GM23248 (cell line): Measurements from ENCODE around the gene UGT2B28. TPM values are rescaled to one million over a fixed set of nuclear protein-coding genes. Genes with fewer than 3 reads are reported as not detected.
"Not testable (repeated sequence)": the region's sequence is repeated elsewhere in the genome, so short reads cannot be mapped to it uniquely, and the experiment has no call there.

Experiments used
- DNase-seq: peaks from one replicate; pipeline ENCODE4 v3.0.0-alpha.2; 2015
- H2AFZ ChIP-seq: fragments of 200-600 bp; sonication (generic); 2 replicates; pipeline ENCODE4 v1.6.1; 2016; ENCODE audit warnings: antibody characterized with exemption
- H3F3A ChIP-seq: fragments of 200-600 bp; sonication (generic); 2 replicates; pipeline ENCODE4 v1.6.1; 2016; ENCODE audit warnings: mild to moderate bottlenecking, antibody characterized with exemption, mixed run types; ENCODE audit not compliant: insufficient read depth
- H3K27ac ChIP-seq: fragments of 200-600 bp; sonication (generic); 2 replicates; pipeline ENCODE4 v1.5.1; 2016; ENCODE audit warnings: mild to moderate bottlenecking
- H3K27me3 ChIP-seq: fragments of 200-600 bp; sonication (generic); replicated peaks from 2 replicates; pipeline ENCODE4 v1.6.1; 2016; ENCODE audit warnings: mild to moderate bottlenecking; ENCODE audit not compliant: insufficient read depth
- H3K36me3 ChIP-seq: fragments of 200-600 bp; sonication (generic); 2 replicates; pipeline ENCODE4 v1.6.1; 2016; ENCODE audit warnings: low read depth, mild to moderate bottlenecking
- H3K4me1 ChIP-seq: fragments of 200-600 bp; sonication (generic); 2 replicates; pipeline ENCODE4 v1.6.1; 2016; ENCODE audit warnings: mild to moderate bottlenecking; ENCODE audit not compliant: insufficient read depth
- H3K4me2 ChIP-seq: fragments of 200-600 bp; sonication (generic); one replicate; pipeline ENCODE4 v1.6.1; 2016; ENCODE audit warnings: mild to moderate bottlenecking; ENCODE audit not compliant: unreplicated experiment
- H3K4me3 ChIP-seq: fragments of 200-600 bp; sonication (generic); 2 replicates; pipeline ENCODE4 v1.5.1; 2016; ENCODE audit warnings: mild to moderate bottlenecking
- H3K79me2 ChIP-seq: fragments of 200-600 bp; sonication (generic); 2 replicates; pipeline ENCODE4 v1.6.1; 2016; ENCODE audit warnings: mild to moderate bottlenecking; ENCODE audit not compliant: insufficient read depth
- H3K9ac ChIP-seq: fragments of 200-600 bp; sonication (generic); 2 replicates; pipeline ENCODE4 v1.6.1; 2016; ENCODE audit warnings: mild to moderate bottlenecking
- H3K9me2 ChIP-seq: fragments of 200-600 bp; sonication (generic); 2 replicates; pipeline ENCODE4 v1.6.1; 2016; ENCODE audit warnings: mixed run types, mild to moderate bottlenecking, moderate library complexity; ENCODE audit not compliant: insufficient read depth
- H3K9me3 ChIP-seq: fragments of 200-600 bp; sonication (generic); one replicate; pipeline ENCODE4 v1.6.1; 2017; ENCODE audit warnings: low read depth
- H4K20me1 ChIP-seq: fragments of 200-600 bp; sonication (generic); 2 replicates; pipeline ENCODE4 v1.6.0; 2016; ENCODE audit not compliant: insufficient read depth
- EZH2 ChIP-seq: fragments of 200-600 bp; sonication (generic); IDR thresholded peaks from 2 replicates; pipeline ENCODE4 v1.6.1; 2018; ENCODE audit warnings: antibody characterized with exemption, mild to moderate bottlenecking; ENCODE audit not compliant: insufficient read depth, poor library complexity, severe bottlenecking
- EZH2phosphoT487 ChIP-seq: fragments of 200-600 bp; sonication (generic); IDR thresholded peaks from 2 replicates; pipeline ENCODE4 v1.6.1; 2018; ENCODE audit warnings: antibody characterized with exemption, moderate library complexity, mild to moderate bottlenecking, low read depth; ENCODE audit not compliant: insufficient read depth
- WGBS, 2 experiments: methylation state at CpG; one replicate each; pipeline ENCODE4 v1.1.6; 2015 to 2017; ENCODE audit warnings: low lambda C conversion rate in 2 of 2, low coverage in 1 of 2; ENCODE audit errors: missing lambda C conversion rate in 2 of 2; 5-methylcytosine and 5-hydroxymethylcytosine counted together
- in situ Hi-C: fragments of 300-500 bp; cut with MboI; formaldehyde crosslinking; loops from 2 replicates; pipeline ENCODE4 v1.15.0; 2020
- polyA plus RNA-seq: library from polyadenylated mRNA; unstranded; fragments of >200 nt; fragmentation: Nextera tagmentation; extraction: Ambion mirVana; gene quantifications from 2 replicates; pipeline ENCODE4 v1.2.1, GENCODE V29; 2016
- total RNA-seq: library from RNA; depleted of rRNA; stranded (reverse); fragments of >200 nt; shearing (Covaris generic); gene quantifications from 2 replicates; pipeline ENCODE4 v1.2.3, GENCODE V29; 2014; rRNA removed

UGT2B28 gene
- total RNA-seq, result not detected in 2 replicates
- not detected in 2 replicates for polyA plus RNA-seq

GRCh38 chr4:69280081-69280480 is at the start of gene UGT2B28:
Gene UGT2B28 (plus strand): TSS chr4:69280475. CDS start chr4:69280501, 26 bp downstream.
- H3K4me2 ChIP-seq, H3F3A ChIP-seq, H3K36me3 ChIP-seq, H3K27ac ChIP-seq, H3K27me3 ChIP-seq, H3K9me2 ChIP-seq, H3K9ac ChIP-seq, H3K9me3 ChIP-seq, H4K20me1 ChIP-seq, H3K79me2 ChIP-seq, H2AFZ ChIP-seq, DNase-seq, H3K4me1 ChIP-seq, H3K4me3 ChIP-seq, in situ Hi-C loops: not testable (repeated sequence)
- WGBS, 2 experiments, result 30 to 43% methylated on average over 4 of the region's 4 CpGs

GRCh38 chr4:69239092-69239491 is 41.2 kb upstream of the UGT2B28 start:
- Histone ChIP-seq H3K79me2 (no peaks in the 10 kb centered on the region), H4K20me1 (no peaks in the 10 kb centered on the region), H3K27ac (no peak overlapping the region), H3K4me3 (no peak overlapping the region), H3K4me1 (no peaks in the 10 kb centered on the region), H3K4me2 (no peak overlapping the region), H3K27me3 (no peaks in the 10 kb centered on the region), H3K9me2 (no peaks in the 10 kb centered on the region), H3K36me3 (no peaks in the 10 kb centered on the region), H3F3A (no peaks in the 10 kb centered on the region), H2AFZ (no peak overlapping the region), H3K9me3 (no peaks in the 10 kb centered on the region), H3K9ac (no peak overlapping the region)
- no peak for DNase-seq
- in situ Hi-C loops, result no loop called here
- TF ChIP-seq EZH2phosphoT487, result no peak
- no peak for TF ChIP-seq EZH2
- 16 to 27% methylated on average over 2 of the region's 2 CpGs for WGBS, 2 experiments

DNA sequence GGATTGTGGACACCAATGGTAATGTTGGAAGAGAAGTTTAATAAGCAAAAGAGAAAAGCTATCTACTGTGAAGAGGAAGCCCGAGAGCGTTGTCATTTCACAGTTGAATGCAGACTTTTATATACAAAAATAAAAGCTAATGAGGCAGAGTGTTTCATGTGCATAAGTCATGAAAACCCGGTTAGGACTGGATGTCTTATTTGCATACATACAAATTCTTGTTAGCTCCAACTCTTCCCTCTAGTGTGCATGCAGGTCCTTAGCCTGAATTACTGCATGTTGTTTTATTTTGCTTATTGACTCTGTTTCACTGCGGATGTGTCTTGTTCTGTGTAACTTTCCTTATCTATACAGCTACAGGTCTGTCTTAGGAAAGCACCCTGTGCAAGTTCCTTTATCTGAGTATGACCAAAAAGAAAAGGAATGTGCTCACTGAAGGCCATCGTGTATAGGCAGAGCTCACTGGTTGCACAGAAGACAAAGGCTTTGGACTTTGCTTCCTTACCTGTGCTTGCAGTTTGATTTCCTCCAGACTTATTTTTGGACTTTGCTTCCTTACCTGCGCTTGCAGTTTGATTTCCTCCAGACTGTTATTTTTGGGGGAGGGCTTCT is 40.6 kb upstream of the UGT2B28 start:
- no peak overlapping the region for H3K9ac ChIP-seq
- no peaks in the 10 kb centered on the region for H3K9me2 ChIP-seq
- H3K79me2 ChIP-seq, result no peaks in the 10 kb centered on the region
- H4K20me1 ChIP-seq, result no peaks in the 10 kb centered on the region
- WGBS, 2 experiments, result 27% methylated on average over 6 of the region's 6 CpGs
- H3F3A ChIP-seq, result no peaks in the 10 kb centered on the region
- in situ Hi-C loops, result no loop called here
- H3K36me3 ChIP-seq, result no peaks in the 10 kb centered on the region
- no peak overlapping the region for H3K4me3 ChIP-seq
- H3K9me3 ChIP-seq, result no peaks in the 10 kb centered on the region
- H3K27ac ChIP-seq, result no peak overlapping the region
- no peaks in the 10 kb centered on the region for H3K27me3 ChIP-seq
- DNase-seq, result no peak
- no peaks in the 10 kb centered on the region for H3K4me1 ChIP-seq
- no peak overlapping the region for H2AFZ ChIP-seq
- H3K4me2 ChIP-seq, result no peak overlapping the region
- TF ChIP-seq EZH2phosphoT487 (no peak), EZH2 (no peak)

- H3K4me1 ChIP-seq, result not testable (repeated sequence)
These were observed 39.5 kb upstream of the UGT2B28 start for GRCh38 chr4:69240787-69241186.

DNA sequence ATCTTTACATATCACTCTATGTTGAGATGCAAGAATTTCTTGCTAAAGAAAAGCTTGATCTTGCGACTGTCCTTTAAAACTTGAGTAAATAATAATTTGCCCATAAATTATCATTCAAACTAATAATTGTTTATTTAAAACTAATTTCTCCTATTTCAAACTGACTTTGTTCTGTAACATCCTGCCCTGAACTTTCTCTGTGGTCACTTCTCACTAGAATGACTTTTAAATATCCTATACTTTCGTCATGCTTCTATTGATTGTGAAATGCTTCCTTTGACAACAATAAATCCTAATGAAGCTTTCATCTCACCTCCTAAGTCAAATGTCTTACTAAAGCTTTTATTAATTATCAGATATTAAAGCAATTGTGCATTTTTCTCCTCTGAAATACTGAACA is 38.5 kb upstream of the UGT2B28 start:
- H3K4me3 ChIP-seq, H3K9ac ChIP-seq, in situ Hi-C loops, H3K4me2 ChIP-seq, H3F3A ChIP-seq, H3K4me1 ChIP-seq, H3K9me3 ChIP-seq, H3K36me3 ChIP-seq, H3K79me2 ChIP-seq, H3K27me3 ChIP-seq, H4K20me1 ChIP-seq, H2AFZ ChIP-seq, DNase-seq, H3K9me2 ChIP-seq, H3K27ac ChIP-seq: not testable (repeated sequence)
- 39 to 47% methylated on average over 2 of the region's 2 CpGs for WGBS, 2 experiments

More at GRCh38 chr4:69240787-69241186, 39.5 kb upstream of the UGT2B28 start:
- H3K9me2 ChIP-seq, H3F3A ChIP-seq, DNase-seq, H3K27ac ChIP-seq, H3K4me2 ChIP-seq, H3K79me2 ChIP-seq, H3K27me3 ChIP-seq, H3K9me3 ChIP-seq, in situ Hi-C loops, H3K36me3 ChIP-seq, H2AFZ ChIP-seq, H3K4me3 ChIP-seq, H4K20me1 ChIP-seq, H3K9ac ChIP-seq: not testable (repeated sequence)
- WGBS, 2 experiments, result 13 to 27% methylated on average over 3 of the region's 3 CpGs

DNA sequence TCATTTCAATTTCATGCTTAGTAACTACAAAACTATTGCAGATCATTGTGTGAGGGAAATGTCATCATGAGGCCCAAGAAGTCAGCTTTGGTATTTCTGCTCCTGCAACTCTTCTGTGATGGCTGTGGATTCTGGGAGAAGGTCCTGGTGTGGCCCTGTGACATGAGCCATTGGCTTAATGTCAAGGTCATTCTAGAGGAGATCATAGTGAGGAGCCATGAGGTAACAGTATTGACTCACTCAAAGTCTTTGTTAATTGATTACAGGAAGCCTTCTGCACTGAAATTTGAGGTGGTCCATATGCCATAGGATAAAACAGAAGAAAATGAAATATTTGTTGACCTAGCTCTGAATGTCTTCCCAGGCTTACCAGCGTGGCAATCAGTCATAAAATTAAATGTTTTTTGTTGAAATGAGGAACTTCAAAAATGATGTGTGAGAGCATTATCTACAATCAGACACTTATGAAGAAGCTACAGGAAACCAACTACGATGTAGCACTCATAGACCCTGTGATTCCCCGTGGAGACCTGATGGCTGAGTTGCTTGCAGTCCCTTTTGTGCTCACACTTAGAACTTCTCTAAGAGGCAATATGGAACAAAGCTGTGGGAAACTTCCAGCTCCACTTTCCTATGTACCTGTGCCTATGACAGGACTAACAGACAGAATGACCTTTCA is 37.6 kb upstream of the UGT2B28 start:
- H3K9me2 ChIP-seq, H3K4me3 ChIP-seq, H3K4me1 ChIP-seq, H3K36me3 ChIP-seq, H3K4me2 ChIP-seq, H2AFZ ChIP-seq, in situ Hi-C loops, H3K27ac ChIP-seq, H3K79me2 ChIP-seq, H3K27me3 ChIP-seq, DNase-seq, H3K9me3 ChIP-seq, H3F3A ChIP-seq, H3K9ac ChIP-seq, H4K20me1 ChIP-seq: not testable (repeated sequence)
- WGBS, 2 experiments, result 11 to 17% methylated on average over 3 of the region's 3 CpGs

- H3K79me2 ChIP-seq, H3K27me3 ChIP-seq, H4K20me1 ChIP-seq, DNase-seq, H3K9me3 ChIP-seq, H3K9ac ChIP-seq, H2AFZ ChIP-seq, H3K36me3 ChIP-seq, H3F3A ChIP-seq, H3K9me2 ChIP-seq, H3K4me3 ChIP-seq, in situ Hi-C loops, H3K4me2 ChIP-seq, H3K27ac ChIP-seq, H3K4me1 ChIP-seq: not testable (repeated sequence)
- 12 to 14% methylated on average over 2 of the region's 2 CpGs for WGBS, 2 experiments
These were observed 29.4 kb upstream of the UGT2B28 start for GRCh38 chr4:69250884-69251283.
